ENCODE results near the gene DNAJC27.

DNA sequence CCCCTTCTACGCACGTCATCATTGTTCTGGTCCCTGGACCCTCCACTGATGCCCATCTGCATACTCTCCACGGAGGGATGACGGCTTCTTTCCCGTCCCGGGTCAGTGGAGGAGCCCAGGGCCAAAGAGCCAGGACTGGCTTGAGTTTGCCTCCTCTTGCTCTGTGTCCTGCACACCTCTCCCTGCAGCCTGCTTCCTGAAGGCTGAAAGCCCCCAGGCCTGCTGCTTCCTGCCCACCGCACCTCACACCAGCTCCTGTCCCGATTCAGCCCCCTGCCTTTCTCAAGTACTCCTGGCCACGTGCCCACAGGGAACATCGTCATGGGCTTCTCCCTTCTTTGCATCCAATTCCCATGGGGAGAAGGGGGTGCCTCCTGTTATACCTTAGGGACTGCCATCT is 58.8 kb downstream of the DNAJC27 start:
- TF ChIP-seq, protein P1, sequence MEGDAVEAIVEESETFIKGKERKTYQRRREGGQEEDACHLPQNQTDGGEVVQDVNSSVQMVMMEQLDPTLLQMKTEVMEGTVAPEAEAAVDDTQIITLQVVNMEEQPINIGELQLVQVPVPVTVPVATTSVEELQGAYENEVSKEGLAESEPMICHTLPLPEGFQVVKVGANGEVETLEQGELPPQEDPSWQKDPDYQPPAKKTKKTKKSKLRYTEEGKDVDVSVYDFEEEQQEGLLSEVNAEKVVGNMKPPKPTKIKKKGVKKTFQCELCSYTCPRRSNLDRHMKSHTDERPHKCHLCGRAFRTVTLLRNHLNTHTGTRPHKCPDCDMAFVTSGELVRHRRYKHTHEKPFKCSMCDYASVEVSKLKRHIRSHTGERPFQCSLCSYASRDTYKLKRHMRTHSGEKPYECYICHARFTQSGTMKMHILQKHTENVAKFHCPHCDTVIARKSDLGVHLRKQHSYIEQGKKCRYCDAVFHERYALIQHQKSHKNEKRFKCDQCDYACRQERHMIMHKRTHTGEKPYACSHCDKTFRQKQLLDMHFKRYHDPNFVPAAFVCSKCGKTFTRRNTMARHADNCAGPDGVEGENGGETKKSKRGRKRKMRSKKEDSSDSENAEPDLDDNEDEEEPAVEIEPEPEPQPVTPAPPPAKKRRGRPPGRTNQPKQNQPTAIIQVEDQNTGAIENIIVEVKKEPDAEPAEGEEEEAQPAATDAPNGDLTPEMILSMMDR (CRISPR knock-in tag; IDR thresholded peaks at IDR 0.05), result no peak
- TF ChIP-seq MXD4 (CRISPR knock-in tag; IDR thresholded peaks at IDR 0.05) (no peak), ARNTL (CRISPR knock-in tag; IDR thresholded peaks at IDR 0.05) (no peak), BHLHE40 (IDR thresholded peaks at IDR 0.05; ENCODE audit: low read length) (no peak), POLR2A (IDR thresholded peaks at IDR 0.05; ENCODE audit: insufficient read depth in 1 of 2, low read depth in 2 of 2, low read length in 2 of 2) (no peak), FOSL1 (CRISPR knock-in tag; IDR thresholded peaks at IDR 0.05; ENCODE audit: borderline replicate concordance) (no peak)
- TF ChIP-seq, protein P2, sequence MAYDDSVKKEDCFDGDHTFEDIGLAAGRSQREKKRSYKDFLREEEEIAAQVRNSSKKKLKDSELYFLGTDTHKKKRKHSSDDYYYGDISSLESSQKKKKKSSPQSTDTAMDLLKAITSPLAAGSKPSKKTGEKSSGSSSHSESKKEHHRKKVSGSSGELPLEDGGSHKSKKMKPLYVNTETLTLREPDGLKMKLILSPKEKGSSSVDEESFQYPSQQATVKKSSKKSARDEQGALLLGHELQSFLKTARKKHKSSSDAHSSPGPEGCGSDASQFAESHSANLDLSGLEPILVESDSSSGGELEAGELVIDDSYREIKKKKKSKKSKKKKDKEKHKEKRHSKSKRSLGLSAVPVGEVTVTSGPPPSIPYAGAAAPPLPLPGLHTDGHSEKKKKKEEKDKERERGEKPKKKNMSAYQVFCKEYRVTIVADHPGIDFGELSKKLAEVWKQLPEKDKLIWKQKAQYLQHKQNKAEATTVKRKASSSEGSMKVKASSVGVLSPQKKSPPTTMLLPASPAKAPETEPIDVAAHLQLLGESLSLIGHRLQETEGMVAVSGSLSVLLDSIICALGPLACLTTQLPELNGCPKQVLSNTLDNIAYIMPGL (CRISPR knock-in tag; IDR thresholded peaks at IDR 0.05; ENCODE audit: borderline replicate concordance in 1 of 2, low read depth in 1 of 2), result no peak
